NK-92 treated with Interleukin-12 subunit alpha and Interleukin-12 subunit beta, amount 100 ng/mL, for 24 hours (cell line): ENCODE measurements around the gene OSCP1.

Experiments
- DNase-seq: peaks from one replicate; lab custom pipeline; 2025; lab: John Stamatoyannopoulos, UW

OSCP1 gene

DNA sequence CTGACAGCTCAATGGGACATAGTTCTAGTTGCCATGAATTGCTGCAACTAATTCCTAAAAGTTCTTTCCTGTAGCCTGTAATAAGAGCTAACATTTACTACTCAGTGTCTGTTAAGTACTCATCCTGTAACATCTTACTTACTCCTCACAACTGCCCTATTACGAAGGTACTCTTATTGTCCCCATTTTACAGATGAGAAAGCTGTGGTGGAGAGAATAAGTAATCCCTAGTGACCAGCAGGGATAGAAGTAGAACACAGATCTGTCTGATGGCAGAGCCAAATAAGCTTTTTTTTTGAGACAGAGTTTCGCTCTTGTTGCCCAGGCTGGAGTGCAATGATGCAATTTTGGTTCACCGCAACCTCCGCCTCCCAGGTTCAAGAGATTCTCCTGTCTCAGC, 67.6 kb downstream of the OSCP1 start:
- DNase-seq = no peak

DNA sequence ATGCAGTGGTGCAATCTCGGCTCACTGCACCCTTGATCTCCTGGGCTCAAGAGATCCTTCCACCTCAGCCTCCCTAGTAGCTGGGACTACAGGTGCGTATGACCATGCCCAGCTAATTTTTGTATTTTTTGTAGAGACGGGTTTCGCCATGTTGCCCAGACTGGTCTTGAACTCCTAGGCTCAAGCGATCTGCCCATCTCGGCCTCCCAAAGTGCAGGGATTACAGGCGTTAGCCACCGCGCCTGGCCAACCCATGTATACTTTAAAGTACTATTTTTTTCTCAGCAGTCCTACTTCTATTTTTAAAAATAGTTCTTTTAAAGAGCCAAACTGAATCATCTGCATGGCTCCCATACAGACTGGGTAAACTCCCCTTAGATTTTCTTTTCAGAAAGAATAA, 68.0 kb downstream of the OSCP1 start:
- no peak for DNase-seq

DNA sequence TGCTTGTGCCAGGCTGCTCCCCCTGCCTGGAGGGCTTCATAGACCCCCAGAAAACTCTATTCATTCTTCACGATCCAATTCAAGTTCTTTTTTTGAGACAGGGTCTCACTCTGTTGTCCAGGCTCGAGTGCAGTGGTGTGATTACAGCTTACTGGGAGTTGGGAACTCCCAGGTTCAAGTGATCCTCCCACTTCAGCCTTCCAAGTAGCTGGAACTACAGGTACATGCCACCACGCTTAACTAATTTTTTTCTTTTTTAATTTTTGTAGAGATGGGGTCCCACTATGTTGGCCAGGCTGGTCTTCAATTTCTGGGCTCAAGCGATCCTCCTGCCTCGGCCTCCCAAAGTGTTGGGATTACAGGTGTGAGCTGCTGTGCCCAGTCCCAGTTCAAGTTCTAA, 68.8 kb downstream of the OSCP1 start:
- DNase-seq = no peak

DNA sequence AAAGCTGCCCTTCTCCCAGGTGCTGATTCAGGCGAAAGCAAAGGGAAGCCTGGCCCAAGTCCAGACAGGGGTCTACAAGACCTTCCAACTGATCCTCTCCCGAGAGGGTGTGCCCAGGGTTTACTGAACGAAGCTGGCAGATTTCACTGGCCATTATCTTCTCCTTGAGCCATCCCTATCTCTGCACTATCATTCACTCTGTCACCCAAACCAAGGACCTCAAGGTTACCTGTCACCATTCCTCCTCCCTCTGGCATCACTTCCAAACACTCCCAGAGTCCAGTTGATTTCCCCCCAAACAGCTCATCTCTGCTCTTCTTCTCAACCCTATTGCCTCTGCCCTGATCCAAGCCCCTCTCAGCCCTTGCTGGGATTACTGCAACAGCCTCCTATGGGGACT, 69.5 kb downstream of the OSCP1 start:
- no peak for DNase-seq

DNA sequence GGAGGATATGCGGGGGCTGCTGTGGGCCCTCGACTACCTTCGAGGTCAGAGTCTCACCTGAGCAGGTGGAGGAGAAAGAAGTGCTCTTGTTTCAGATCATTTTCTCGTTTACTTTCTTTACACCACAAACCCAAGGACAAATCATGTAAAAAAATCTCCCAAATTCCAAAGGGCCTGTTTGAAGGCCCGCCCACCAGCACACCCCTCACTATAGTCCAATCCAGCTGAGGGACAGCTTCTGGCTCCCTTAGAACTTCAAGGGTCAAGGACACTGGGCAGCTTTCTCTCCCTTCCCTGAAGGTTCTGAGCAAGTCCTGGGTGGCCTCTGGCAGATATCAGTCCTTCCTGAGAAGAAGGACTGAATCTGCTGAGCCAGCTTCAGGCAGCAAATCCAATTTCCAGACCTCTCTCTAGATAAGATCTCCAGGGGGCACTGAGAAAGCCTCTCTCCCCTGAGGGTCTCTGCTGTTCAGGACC, 70.1 kb downstream of the OSCP1 start:
- no peak for DNase-seq

DNA sequence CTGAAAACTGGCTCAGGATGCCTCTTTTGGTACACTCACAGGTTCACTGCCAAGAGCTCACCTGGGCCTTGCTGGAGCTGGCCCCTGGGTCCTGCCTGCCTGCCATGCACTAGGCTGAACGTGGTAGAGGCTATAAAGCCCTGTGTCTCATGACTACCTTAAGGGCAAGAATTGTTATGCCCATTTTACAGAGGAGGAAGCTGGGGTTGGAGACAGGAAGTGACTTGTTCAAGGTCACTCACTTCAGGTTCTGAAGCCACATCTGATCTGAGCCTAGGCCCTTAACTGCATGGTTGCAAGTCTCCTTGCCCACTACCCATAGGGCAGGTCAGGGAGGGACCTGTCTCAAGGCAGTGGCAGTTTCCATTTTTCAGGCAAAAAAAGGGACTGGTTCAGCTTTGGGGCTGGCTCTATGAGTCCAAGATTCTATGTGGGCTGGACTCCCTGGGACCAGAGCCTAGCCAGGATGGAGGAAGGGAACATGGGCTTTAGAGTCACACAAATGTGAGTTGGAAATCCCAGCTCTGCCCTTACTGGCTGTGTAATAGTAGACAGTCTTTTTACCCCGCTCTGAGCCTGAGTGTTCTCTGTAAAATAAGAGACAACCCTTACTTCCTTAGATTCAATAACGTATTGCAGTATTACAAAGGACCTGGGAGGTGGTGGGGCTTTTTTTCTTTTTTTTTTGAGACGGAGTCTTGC, 72.3 kb downstream of the OSCP1 start:
- DNase-seq = no peak

DNA sequence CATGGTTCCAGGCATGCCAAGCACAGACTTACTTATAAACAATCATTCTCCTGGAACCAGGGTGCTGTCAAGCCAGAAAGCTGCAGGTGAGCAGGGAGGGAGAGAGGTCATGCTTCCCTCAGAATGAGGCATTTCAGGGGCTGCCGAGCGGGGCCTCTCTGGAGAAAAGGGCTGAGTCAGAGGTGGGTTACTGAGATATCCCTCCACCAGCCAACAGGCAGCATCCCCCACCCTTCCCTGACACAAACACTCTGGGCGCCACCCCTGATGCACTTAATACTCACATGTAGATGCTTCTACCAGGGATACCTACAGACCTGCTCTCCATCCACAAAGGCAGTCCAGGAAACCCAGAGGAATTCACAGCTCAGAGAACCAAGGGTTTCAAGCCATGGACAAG, 77.6 kb downstream of the OSCP1 start:
- DNase-seq = no peak

DNA sequence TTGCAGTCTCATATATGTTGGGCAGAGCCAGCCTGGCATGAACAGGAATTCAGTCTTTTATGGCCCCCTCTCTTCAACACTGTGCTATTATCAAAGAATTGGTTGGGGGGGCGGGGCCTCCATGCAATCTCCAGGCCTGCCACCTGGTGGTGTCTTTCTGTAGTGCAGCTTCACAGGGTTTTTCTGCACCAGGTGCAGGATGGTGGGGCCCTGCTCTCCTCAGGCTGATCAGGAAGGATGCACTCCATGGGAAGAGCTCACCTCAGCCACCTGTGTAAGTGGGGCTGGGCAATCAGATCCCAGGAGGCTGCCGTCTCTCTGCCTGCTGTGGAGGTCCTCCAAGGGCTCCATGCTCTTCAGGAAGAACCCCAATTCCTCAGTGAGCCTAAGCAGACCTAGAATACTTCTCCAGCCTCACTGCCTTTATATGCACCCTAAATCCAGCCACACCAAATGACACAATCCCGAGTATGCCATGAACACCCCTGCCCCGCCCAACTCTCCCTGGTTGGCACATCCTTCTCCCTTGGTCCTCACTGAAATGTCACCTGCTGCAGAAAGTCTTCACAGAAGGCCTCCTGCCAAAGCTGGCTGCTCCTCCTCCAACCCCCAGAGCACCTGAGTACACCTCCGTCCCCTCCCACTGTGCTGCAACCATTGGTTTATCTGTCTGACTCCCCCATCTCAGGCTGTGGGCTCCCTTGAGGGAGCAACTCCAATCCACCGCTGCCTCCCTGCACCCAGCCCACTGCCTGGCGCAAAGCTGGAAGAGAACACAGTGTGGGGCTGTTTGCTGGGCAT, 81.0 kb downstream of the OSCP1 start:
- DNase-seq = peak; percentile 58
